HL-60/S4 treated with retinoic acid at 250 ng/mL for 4 days and 3 days (cell line): ENCODE results near the gene MZF1.
"Not testable (repeated sequence)": the region's sequence is repeated elsewhere in the genome, so short reads cannot be mapped to it uniquely, and the experiment has no call there.

Source experiments
- in situ Hi-C: fragments of 300-500 bp; cut with MboI; formaldehyde crosslinking; loops from 2 replicates; pipeline ENCODE4 v1.7.0; 2022; ENCODE audit warnings: low sequenced_read_pairs

The MZF1 gene

GRCh38 chr19:58572818-58573657, at the start of gene MZF1:
TSS of gene MZF1 (minus strand) at chr19:58573335. CDS start at chr19:58571389, 1,946 bp downstream.
- in situ Hi-C loops, result no loop called here

DNA sequence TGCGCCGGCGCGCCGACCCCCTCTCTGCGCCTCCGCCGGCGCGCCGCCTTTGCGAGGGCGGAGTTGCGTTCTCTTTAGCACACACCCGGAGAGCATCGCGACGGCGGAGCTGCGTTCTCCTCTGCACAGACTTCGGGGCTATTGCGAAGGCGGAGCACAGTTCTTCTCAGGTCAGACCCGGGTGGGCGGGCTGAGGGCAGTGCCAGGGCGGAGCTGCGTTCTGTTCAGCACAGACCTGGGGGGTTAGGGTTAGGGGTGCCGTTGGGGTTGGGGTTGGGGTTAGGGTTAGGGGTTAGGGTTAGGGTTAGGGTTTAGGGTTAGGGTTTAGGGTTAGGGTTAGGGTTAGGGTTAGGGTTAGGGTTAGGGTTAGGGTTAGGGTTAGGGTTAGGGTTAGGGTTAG, 34.1 kb upstream of the MZF1 start:
- in situ Hi-C loops, result not testable (repeated sequence)

DNA sequence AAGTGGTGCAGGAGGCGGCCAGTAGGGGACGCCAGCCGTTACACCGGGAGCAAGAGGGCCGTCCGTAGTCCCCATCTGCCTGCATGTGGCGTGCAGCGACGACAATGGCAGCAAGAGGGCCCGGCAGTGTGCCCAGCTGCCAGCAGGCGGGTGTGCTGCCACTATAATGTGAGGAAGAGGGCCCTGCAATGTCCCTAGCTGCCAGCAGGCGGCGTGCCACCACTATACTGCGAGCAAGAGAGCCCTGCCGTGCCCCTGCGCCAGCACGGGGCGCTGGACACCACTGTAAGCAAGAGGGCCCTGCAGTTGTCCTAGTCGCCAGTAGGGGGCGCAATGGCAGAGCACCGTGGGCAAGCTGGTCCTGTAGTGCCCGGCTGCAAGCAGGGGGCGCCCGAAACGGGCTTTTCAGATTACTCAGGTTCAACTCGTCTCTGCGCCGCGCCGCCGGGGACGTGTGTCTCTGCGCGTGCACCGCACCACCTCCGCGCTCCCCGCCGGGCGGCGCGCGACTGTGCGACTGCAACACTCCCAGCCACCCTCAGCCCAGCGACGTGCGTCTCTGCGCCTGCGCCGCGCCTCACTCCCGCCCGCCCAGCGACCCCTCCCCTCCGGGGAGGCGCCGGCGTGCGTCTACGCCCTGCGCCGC, 33.2 kb upstream of the MZF1 start:
- in situ Hi-C loops, result not testable (repeated sequence)

GRCh38 chr19:58586133-58586765, 13.1 kb upstream of the MZF1 start:
- in situ Hi-C loops, result no loop called here

- in situ Hi-C loops, result no loop called here
These were observed 12.5 kb upstream of the MZF1 start for GRCh38 chr19:58585442-58586132.

DNA sequence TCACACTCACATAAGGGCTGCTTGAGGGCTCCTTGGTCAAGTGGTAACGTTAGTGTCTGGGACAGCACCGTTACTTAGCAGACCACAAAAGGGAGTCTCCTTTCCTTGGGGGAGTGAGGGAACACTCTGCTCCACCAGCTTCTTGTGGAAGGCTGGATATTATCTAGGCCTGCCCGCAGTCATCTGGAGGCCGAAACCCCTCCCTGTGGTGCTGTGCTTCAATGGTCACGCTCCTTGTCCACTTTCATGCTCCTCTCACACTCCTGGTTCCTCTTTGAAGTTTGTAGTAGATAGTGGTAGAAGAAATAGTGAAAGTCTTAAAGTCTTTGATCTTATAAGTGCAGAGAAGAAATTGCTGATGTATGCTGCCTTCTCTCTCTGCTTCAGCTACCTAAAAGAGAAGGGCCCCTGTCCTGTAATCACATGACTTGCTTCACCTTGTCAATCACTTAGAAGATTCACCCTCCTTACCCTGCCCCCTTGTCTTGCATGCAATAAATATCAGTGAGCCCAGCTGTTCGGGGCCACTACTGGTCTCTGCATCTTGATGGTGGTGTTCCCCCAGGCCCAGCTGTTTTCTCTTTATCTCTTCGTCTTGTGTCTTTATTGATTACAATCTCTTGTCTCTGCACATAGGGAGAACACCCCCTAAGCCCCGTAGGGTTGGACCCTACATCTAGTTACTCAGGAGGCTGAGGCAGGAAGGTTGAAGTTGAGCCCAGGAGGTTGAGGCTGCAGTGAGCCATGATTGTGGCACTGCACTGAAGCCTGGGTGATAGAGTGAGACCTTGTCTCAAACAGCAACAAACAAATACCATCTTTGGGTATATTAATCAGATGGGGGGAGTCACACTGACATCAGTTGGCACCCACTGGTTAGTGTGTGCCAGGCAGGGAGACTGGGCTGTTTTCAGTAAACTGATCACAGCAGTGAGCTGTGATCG, 11.6 kb upstream of the MZF1 start:
- in situ Hi-C loops, result no loop called here

DNA sequence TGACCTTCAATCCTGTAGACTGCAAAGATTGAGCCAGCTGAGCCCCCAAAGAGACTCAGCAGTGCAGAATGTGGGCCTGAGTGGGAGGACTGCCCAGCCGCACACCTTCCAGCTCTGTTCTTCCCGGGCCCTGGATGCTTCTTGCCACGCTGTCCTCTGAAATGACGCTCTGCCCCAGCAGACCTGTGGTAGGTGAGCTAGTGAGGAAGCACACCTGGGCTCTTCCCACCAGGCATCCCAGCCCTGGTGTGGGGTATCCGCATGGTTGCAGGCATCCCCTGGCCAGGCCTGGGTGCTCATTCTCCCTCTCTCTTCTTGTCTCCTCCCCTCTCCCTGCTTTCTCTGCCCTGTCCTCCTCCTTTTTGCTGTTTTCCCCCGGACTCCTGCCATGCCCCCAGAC, 9.8 kb upstream of the MZF1 start:
- in situ Hi-C loops, result no loop called here

- in situ Hi-C loops, result no loop called here
These were observed 8.3 kb upstream of the MZF1 start for GRCh38 chr19:58581227-58582141.

GRCh38 chr19:58579473-58580142, 6.5 kb upstream of the MZF1 start:
- in situ Hi-C loops, result no loop called here

- in situ Hi-C loops, result no loop called here
These were observed 5.1 kb upstream of the MZF1 start for GRCh38 chr19:58578012-58578925.

GRCh38 chr19:58577581-58577980, 4.4 kb upstream of the MZF1 start:
- in situ Hi-C loops, result not testable (repeated sequence)

- in situ Hi-C loops, result no loop called here
These were observed 2.3 kb upstream of the MZF1 start for GRCh38 chr19:58575183-58576041.

DNA sequence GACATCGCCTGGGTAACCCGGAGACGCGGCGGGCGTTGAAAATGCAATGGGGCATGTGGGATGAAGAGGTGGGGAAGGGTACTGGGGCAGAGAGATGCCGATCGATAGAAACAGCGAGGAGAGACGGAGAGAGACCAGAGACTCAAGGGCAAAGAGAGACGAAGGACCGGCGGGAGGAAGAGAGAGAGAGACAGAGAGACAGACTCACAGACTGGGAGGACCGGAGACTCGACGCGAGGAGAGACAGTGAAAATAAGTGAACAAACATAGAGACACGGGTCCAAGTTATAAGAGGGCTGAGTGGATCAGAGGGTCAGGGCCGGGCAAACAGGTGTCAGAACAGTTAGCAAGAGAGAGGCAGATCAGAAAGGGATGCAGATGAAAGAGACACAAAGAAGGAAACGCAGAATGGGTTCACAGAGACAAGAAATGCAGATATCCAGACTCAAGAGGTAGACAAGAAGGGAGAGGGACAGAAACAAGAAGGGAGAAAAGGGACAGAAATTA, 576 bp upstream of the MZF1 start:
- in situ Hi-C loops, result no loop called here

GRCh38 chr19:58572026-58572817, 913 bp downstream of the MZF1 start:
- in situ Hi-C loops, result no loop called here

DNA sequence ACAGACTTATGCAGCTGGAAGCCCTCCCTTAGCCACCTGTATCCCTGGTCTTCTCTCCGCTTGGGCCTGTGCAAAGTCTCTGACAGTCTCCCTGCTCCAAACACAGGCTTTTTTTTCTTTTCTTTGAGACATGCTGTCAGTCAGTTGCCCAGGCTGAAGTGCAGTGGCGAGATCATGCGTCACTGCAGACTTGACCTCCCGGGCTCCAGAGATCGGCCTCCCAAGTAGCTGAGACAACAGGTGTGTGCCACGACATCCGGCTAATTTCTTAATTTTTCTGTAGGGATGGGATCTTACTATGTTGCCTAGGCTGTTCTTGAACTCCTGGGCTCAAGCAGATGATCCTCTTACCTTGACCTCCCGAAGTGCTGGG, 1.6 kb downstream of the MZF1 start:
- in situ Hi-C loops, result no loop called here
